Kidney (tissue), 14 donors: ENCODE data around the gene REC114. TPM values are rescaled to one million over a fixed set of nuclear protein-coding genes. Genes with fewer than 3 reads are reported as not detected.
"Not testable (repeated sequence)": the region's sequence is repeated elsewhere in the genome, so short reads cannot be mapped to it uniquely, and the experiment has no call there.

Source experiments
- DNase-seq, 5 donors: peaks; one replicate each; pipeline ENCODE4 v3.0.0-alpha.2; 2013 to 2020
- FAIRE-seq: peaks from 2 replicates; lab custom pipeline; 2012; peaks lifted over from hg19 to GRCh38; lab: Jason Lieb, UNC
- H3K27ac ChIP-seq, 2 donors: one replicate each; pipeline ENCODE4 v1.7.0; 2013; ENCODE audit warnings: low read depth in 2 of 2, low read length in 2 of 2, inconsistent platforms in 1 of 2
- H3K27me3 ChIP-seq: one replicate; pipeline ENCODE4 v1.7.1; 2013; ENCODE audit warnings: low read length, inconsistent platforms; ENCODE audit not compliant: control insufficient read depth, insufficient read depth
- H3K36me3 ChIP-seq, 3 donors: one replicate each; pipeline versions ENCODE4 v1.7.0 to v1.7.1; 2013; ENCODE audit warnings: low read length in 3 of 3, control low read depth in 1 of 3, inconsistent platforms in 1 of 3; ENCODE audit not compliant: insufficient read depth in 3 of 3, control insufficient read depth in 2 of 3
- H3K4me1 ChIP-seq, 3 donors: one replicate each; pipeline versions ENCODE4 v1.7.0 to v1.7.1; 2013; ENCODE audit warnings: low read length in 3 of 3, inconsistent platforms in 1 of 3, low read depth in 1 of 3; ENCODE audit not compliant: control insufficient read depth in 2 of 3, insufficient read depth in 2 of 3
- H3K4me3 ChIP-seq, 3 donors: one replicate each; pipeline versions ENCODE4 v1.7.0 to v1.8.1; 2013; ENCODE audit warnings: low read length in 3 of 3, control low read depth in 1 of 3, inconsistent platforms in 1 of 3
- H3K9ac ChIP-seq, 3 donors: one replicate each; pipeline versions ENCODE4 v1.7.0 to v1.7.1; 2013; ENCODE audit warnings: low read length in 3 of 3, control low read depth in 1 of 3, inconsistent platforms in 1 of 3
- H3K9me3 ChIP-seq, 3 donors: one replicate each; pipeline versions ENCODE4 v1.7.0 to v1.7.1; 2013; ENCODE audit warnings: low read length in 3 of 3, control low read depth in 1 of 3, inconsistent platforms in 1 of 3; ENCODE audit not compliant: control insufficient read depth in 2 of 3, insufficient read depth in 1 of 3
- CTCF ChIP-seq: IDR thresholded peaks from 3 replicates; pipeline ENCODE4 v1.5.1; 2012; ENCODE audit warnings: mild to moderate bottlenecking, moderate library complexity, borderline replicate concordance; ENCODE audit not compliant: insufficient read depth; ENCODE audit errors: extremely low read depth
- intact Hi-C: fragments of 100-400 bp; cut with DNase I; formaldehyde crosslinking; loops from one replicate; pipeline ENCODE4 v1.11.1; 2022
- polyA plus RNA-seq: library from polyadenylated mRNA; stranded (reverse); fragments of 350-450 nt; fragmentation: Illumina TruSeq; extraction: RNeasy Lipid Tissue Mini Kit (QIAGEN cat#74804); gene quantifications from one replicate; pipeline ENCODE4 v1.2.3, GENCODE V29; 2014; ENCODE audit warnings: low read depth, low replicate concordance; ENCODE audit not compliant: insufficient read depth
- total RNA-seq: library from RNA; stranded (reverse); fragmentation: NEBNext Ultra II Directional; extraction: Animal tissue kit (Norgen Biotek cat#: 25700); gene quantifications from one replicate; pipeline ENCODE4 v1.2.1, GENCODE V29; 2021
- donor health status: control.
- donor health status: control.
- donor health status: control.
- donor health status: control.
- donor health status: control.
- donor health status: DM: yes; HTN: yes; CAD: no.
- donor health status: Normal renal cell carcinoma (clear cell type).

The REC114 gene
- total and polyA plus RNA-seq, 2 donors from 2014 or later = not detected

DNA sequence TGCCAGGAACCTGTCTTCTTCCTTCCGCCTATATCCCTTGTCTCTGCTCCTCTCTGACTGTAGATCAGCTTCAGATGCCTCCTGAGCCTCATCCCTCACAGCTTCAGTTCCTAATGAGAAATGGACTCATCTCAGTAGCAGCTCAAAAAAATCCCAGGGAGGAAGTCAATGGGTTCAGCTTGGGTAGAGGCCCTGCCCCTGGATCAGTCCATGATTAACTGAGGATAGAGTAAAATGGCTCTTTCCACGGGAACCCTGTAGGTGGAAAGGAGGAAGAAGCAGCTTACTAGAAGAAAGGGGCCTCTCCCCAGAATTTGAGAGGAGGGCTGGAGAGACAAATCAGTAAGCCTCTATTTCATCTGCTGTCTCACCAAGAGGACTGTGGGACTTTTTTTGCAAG, 47.3 kb upstream of the REC114 start:
- intact Hi-C loops = no loop called here
- H3K4me3 ChIP-seq = no peak overlapping the region
- FAIRE-seq = no peak
- DNase-seq = no peak
- H3K9me3 ChIP-seq = no peaks in the 10 kb centered on the region
- no peak overlapping the region for H3K9ac ChIP-seq
- no peaks in the 10 kb centered on the region for H3K4me1 ChIP-seq
- H3K36me3 ChIP-seq = no peaks in the 10 kb centered on the region
- TF ChIP-seq CTCF = no peak
- no peak overlapping the region for H3K27ac ChIP-seq
- no peaks in the 10 kb centered on the region for H3K27me3 ChIP-seq

GRCh38 chr15:73397461-73397860, 45.5 kb upstream of the REC114 start:
- H3K9me3 ChIP-seq = no peaks in the 10 kb centered on the region
- intact Hi-C loops = no loop called here
- TF ChIP-seq CTCF = no peak
- H3K4me1 ChIP-seq = no peaks in the 10 kb centered on the region
- H3K4me3 ChIP-seq = no peak overlapping the region
- no peaks in the 10 kb centered on the region for H3K36me3 ChIP-seq
- H3K27ac ChIP-seq = no peak overlapping the region
- no peaks in the 10 kb centered on the region for H3K27me3 ChIP-seq
- DNase-seq (no peak), FAIRE-seq (no peak)
- no peak overlapping the region for H3K9ac ChIP-seq

- DNase-seq (no peak), FAIRE-seq (no peak)
- no peaks in the 10 kb centered on the region for H3K4me1 ChIP-seq
- H3K9ac ChIP-seq = no peak overlapping the region
- H3K27ac ChIP-seq = no peak overlapping the region
- H3K4me3 ChIP-seq = no peak overlapping the region
- H3K27me3 ChIP-seq = no peaks in the 10 kb centered on the region
- intact Hi-C loops = no loop called here
- H3K36me3 ChIP-seq = no peaks in the 10 kb centered on the region
- H3K9me3 ChIP-seq = no peaks in the 10 kb centered on the region
- TF ChIP-seq CTCF = no peak
Observed at GRCh38 chr15:73398861-73399260, 44.1 kb upstream of the REC114 start.

DNA sequence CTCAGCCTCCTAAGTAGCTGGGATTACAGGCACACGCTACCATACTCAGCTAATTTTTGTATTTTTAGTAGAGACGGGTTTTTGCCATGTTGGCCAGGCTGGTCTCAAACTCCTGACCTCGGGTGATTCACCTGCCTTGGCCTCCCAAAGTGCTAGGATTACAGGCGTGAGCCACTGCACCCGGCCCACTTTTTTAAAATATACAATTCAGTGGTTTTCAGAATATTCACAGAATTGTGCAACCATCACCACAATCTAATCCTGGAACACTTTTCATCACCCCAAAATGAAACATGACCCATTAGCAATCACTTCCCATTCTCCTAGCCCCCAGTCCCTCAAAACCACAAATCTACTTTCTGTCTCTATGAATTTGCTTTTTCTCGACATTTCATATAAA, 42.7 kb upstream of the REC114 start:
- DNase-seq, H3K9ac ChIP-seq, H3K4me3 ChIP-seq, H3K9me3 ChIP-seq, intact Hi-C loops, H3K4me1 ChIP-seq, FAIRE-seq, H3K27ac ChIP-seq, H3K27me3 ChIP-seq, H3K36me3 ChIP-seq: not testable (repeated sequence)
